Activated CD8-positive, alpha-beta memory T cell treated with anti-CD3 and anti-CD28 coated beads, Interleukin-2, amount 50 U/mL, for 4 hours (primary cell): ENCODE measurements around the gene STXBP5.

Experiments
- DNase-seq: peaks from one replicate; pipeline ENCODE4 v3.0.0-alpha.2; 2020

The STXBP5 gene

GRCh38 chr6:147212622-147213021 lies 8.4 kb downstream of the STXBP5 start:
- DNase-seq = no peak

DNA sequence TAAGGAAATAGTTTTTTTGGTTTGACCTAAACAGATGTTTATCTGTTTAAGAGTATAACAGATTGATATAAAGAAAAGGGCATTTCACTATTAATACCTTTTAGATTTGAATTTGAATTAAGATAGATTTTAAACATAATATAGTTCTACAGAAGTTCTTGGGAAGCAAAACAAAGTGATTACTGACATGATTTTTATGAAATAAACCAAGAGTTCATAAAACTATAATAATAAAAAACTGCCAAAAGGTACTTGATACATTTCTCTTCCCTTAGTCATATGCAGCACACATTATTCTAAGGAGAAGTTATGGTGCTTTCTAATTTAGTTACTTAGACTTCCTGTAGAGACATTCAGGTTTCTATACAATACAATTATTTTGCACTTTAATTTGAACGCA lies 9.6 kb downstream of the STXBP5 start:
- DNase-seq = no peak

- no peak for DNase-seq
These were observed 10.3 kb downstream of the STXBP5 start for GRCh38 chr6:147214248-147215227.

GRCh38 chr6:147216915-147217314 lies 12.7 kb downstream of the STXBP5 start:
- DNase-seq = no peak

DNA sequence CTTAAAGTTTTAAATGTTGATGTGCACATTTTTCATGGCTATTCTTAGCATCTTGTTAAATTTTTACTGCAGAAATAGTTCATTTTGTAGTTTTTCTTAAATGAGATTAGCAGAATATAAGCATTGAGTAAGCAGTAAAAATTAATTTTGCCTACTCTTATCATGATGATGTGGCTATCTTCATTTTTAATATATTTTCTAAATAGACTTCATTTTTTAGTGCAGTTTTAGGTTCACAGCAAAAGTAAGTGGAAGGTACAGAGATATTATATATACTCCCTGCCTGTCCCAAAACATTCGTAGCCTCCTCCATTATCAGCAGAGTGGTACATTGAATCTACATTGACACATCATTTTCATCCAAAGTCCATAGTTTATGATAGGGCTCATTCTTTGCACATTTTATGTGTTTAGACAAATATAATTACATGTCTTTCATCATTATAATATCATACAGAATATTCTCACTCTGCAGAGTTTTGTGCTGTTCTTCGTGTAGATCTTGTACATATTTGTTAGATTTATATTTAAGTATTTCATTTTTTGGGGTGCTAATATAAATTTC lies 13.7 kb downstream of the STXBP5 start:
- no peak for DNase-seq

- DNase-seq = no peak
These were observed 14.6 kb downstream of the STXBP5 start for GRCh38 chr6:147218797-147219196.

GRCh38 chr6:147219463-147219862 lies 15.2 kb downstream of the STXBP5 start:
- no peak for DNase-seq

GRCh38 chr6:147220345-147220744 lies 16.1 kb downstream of the STXBP5 start:
- no peak for DNase-seq

DNA sequence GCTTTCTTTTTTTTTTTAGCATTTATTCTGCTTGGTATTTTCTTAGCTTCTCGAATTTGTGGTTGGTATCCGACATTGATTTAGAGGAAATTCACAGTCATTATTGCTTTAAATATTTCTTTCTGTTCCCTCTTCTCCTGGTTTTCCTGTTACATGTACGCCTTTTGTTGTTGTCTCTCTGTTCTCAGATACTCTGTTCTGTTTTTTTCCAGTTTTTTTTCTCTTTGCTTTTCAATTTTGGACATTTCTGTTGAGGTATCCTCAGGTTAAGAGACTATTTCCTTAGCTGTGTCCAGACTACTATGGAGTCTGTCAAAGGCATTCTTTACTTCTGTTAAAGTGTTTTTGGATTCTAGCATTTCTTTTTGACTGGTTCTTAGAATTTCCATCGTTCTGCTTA lies 17.5 kb downstream of the STXBP5 start:
- no peak for DNase-seq

- DNase-seq = no peak
These were observed 18.1 kb downstream of the STXBP5 start for GRCh38 chr6:147222160-147222838.

DNA sequence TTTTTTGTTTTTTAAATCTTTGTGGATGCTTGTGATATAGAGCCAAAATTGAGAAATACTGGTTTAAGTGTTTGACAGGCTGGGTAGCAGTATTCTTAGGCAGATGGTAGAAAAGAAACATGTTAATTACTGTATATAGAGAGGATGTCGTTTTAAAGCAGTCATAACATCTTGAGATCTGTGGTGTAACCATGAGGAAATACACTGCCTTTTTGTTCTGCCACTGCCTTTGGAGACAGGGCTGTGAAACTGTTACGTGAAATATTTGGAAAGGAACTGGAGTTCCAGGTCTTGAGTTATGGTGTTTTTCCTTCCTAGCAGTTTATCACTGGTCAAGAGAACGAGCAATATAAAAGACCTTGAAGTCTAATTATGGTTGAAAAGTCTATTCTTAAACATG lies 19.5 kb downstream of the STXBP5 start:
- no peak for DNase-seq

- DNase-seq = no peak
These were observed 22.0 kb downstream of the STXBP5 start for GRCh38 chr6:147226163-147226724.

DNA sequence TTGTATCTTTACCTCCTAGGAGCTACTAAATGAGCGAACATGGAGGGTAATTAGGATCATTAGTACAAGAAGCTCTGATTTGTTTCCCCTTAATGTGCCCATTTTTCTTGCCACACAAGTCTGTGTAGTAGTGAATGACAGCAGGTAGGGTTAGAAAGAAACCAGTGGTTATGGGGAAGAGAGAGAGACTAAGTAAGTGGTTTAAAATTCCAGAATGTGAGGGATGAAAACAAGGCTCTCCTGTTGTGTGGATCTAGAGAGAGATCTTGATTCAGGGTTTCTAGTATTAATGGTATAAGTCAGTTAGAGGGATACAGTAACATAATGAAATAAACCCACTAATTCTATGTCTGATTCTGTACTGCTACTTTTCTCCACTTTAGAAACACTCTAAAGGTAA lies 22.7 kb downstream of the STXBP5 start:
- no peak for DNase-seq

DNA sequence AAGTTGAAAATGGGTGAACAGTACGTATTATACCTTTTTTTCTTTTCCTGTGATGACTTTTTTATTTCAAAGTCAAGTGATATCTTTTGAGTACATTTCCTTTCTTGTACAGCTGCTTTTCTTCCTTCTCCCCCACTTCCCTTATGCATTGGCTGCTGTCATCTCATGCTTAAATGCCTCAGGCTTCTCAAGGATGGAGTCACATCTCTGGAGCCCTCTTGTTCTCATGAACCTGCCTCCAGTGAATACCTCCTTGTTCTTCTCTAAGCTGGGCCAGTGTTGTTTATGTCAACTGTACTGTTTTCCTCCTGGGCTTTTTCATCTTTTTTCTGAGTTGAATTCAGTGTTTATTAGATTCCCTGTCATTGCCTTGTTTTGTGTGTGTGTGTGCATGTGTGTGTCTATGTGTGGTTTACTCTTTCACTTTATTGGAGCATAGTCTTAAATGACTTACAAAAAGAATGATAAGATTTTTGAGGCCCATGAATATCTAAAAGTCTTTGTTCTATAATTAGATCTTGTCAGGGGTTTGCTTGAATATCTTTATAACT lies 23.6 kb downstream of the STXBP5 start:
- DNase-seq = no peak

DNA sequence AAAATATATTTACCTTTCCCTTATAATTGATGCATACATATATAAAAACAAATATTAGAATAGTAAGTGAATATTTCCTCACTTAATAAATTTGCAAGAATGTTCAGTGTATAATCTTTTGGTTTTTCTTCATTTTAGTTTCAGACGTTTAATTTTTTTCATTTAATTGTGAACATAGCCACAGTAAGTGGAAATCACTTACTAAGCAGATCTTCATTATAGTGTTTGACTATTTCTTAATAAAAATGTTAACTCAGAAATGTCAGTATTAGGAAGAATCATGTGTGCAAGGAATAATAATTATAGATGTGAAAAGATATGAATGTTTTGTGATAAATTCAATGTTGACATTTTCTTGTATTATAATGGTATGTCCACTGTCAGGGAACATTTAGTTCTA lies 27.4 kb downstream of the STXBP5 start:
- DNase-seq = no peak

DNA sequence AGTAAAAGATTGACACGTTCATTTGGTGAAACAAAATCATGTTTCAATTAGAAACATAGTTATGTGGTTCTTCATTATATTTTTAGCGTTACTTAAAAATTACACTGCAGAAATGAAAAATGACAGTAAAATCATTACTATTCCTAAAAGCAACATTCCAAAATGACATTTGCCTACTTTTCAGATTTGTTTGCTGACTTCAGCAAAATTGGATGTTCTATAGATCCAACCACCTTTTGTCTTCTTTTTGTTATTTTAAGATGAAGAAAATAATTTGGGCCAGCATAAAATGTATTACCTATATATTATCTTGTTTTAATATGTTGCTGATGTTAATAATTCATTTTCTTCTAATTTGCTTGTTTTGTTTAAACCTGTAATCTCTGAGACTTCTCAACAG lies 30.5 kb downstream of the STXBP5 start:
- DNase-seq = no peak

DNA sequence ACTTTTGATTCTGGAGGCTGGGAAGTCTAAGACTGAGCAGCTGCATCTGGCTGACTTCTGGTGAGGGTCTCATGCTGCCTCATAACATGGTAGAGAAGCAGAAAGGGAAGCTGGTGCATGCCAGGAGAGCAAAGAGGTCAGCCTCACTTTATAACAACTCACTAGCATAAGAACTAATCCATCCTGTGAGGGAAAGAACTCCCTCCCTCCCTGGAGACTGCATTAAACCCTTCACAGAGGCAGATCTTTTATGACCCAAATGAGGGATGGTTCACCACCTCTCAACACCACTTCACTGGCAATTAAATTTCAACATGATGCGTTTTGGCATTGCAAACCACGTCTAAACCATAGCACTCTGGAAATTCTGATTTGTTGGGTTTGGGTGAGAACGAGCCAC lies 33.9 kb downstream of the STXBP5 start:
- DNase-seq = no peak

- no peak for DNase-seq
These were observed 34.7 kb downstream of the STXBP5 start for GRCh38 chr6:147238906-147239305.

DNA sequence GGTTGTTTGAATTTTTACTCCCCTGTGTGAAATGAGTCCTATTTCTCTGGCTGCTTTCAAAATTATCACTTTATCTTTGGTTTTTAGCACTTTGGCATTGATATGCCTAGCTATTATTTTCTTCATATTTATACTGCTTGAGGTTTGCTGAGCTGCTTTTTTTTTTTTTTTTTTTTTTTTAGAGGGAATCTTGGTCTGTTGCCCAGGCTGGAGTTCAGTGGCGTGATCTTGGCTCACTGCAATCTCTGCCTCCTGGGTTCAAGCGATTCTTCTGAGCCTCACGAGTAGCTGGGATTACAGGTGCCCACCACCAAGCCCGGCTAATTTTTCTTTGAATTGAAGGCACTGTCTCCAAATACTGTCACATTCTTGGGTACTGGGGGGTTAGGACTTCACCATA lies 40.6 kb downstream of the STXBP5 start:
- DNase-seq = no peak

- no peak for DNase-seq
These were observed 41.5 kb downstream of the STXBP5 start for GRCh38 chr6:147245693-147246092.

- DNase-seq = no peak
These were observed 42.8 kb downstream of the STXBP5 start for GRCh38 chr6:147246853-147247635.

DNA sequence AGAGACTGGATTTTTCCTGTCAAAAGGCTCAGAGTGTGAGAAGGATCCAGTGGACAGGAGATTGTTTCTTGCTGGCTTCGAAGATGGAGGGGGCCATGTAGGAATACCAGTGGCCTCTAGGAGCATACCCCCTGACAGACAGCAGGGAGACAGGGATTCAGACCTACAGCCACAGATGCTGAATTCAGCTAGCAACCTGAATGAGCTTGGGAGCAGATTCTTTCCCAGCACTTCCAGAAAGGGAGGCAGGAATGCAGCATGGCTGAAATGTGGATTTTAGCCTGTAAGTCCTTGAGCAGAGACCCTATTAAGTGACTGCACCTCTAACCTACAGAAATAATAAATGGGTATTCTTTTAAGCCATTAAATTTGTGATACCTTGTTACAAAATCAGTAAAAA lies 44.6 kb downstream of the STXBP5 start:
- no peak for DNase-seq
